SK-N-SH treated with all-trans-retinoic acid at 6 μM for 48 hours (cell line): Measurements from ENCODE around the gene TET3.

ENCODE experiments used
- ZC3H10 ChIP-seq: fragments of 250-450 bp; sonication (Bioruptor Pico); IDR thresholded peaks from 2 replicates; pipeline ENCODE4 v1.5.1; 2021; ENCODE audit warnings: mild to moderate bottlenecking, moderate library complexity
- ZNF70 ChIP-seq: fragments of 450-650 bp; formaldehyde crosslinking; IDR thresholded peaks from 2 replicates; pipeline ENCODE4 v1.5.0; 2020; ENCODE audit warnings: mild to moderate bottlenecking, moderate library complexity
- TF ChIP-seq, protein P1 (sequence below): fragments of 250-450 bp; sonication (Bioruptor Pico); IDR thresholded peaks from 2 replicates; pipeline ENCODE4 v1.5.1; 2020; ENCODE audit warnings: low read depth, mild to moderate bottlenecking, moderate library complexity
- TF ChIP-seq, protein P2 (sequence below): fragments of 250-450 bp; sonication (Bioruptor Pico); IDR thresholded peaks from 2 replicates; pipeline ENCODE4 v1.5.0; 2020; ENCODE audit warnings: mild to moderate bottlenecking, moderate library complexity

DNA sequence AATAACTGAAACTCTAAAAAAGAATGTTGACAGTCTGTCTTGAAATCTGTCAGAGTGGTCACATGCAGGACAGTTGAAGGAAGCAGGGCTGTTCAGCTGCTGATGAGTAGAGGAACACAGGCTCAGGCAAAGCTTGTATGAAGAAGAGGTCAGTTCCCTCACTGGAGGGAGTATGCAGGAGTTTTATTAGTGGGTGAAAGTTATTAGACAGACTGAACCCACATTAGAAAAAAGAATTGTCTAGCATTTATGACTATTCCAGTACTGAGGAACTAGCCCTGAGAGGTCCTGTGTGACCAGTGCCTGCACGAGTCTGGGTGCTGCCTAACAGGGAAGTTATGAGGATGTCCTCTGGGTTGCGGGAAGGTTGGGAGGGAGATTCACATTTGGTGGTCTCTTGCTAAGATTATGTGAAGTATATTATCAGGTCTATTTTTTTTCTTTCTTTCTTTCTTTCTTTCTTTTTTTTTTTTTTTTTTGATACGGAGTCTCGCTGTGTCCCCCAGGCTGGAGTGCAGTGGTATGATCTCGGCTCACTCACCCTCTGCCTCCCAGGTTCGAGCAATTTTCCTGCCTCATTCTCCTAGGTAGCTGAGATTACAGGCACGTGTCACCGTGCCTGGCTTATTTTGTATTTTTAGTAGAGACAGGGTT is 9.6 kb downstream of the TET3 start:
- TF ChIP-seq, protein P1, sequence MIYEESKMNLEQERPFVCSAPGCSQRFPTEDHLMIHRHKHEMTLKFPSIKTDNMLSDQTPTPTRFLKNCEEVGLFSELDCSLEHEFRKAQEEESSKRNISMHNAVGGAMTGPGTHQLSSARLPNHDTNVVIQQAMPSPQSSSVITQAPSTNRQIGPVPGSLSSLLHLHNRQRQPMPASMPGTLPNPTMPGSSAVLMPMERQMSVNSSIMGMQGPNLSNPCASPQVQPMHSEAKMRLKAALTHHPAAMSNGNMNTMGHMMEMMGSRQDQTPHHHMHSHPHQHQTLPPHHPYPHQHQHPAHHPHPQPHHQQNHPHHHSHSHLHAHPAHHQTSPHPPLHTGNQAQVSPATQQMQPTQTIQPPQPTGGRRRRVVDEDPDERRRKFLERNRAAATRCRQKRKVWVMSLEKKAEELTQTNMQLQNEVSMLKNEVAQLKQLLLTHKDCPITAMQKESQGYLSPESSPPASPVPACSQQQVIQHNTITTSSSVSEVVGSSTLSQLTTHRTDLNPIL (CRISPR knock-in tag), result no peak
- no peak for TF ChIP-seq ZNF70 (CRISPR knock-in tag)
- TF ChIP-seq, protein P2, sequence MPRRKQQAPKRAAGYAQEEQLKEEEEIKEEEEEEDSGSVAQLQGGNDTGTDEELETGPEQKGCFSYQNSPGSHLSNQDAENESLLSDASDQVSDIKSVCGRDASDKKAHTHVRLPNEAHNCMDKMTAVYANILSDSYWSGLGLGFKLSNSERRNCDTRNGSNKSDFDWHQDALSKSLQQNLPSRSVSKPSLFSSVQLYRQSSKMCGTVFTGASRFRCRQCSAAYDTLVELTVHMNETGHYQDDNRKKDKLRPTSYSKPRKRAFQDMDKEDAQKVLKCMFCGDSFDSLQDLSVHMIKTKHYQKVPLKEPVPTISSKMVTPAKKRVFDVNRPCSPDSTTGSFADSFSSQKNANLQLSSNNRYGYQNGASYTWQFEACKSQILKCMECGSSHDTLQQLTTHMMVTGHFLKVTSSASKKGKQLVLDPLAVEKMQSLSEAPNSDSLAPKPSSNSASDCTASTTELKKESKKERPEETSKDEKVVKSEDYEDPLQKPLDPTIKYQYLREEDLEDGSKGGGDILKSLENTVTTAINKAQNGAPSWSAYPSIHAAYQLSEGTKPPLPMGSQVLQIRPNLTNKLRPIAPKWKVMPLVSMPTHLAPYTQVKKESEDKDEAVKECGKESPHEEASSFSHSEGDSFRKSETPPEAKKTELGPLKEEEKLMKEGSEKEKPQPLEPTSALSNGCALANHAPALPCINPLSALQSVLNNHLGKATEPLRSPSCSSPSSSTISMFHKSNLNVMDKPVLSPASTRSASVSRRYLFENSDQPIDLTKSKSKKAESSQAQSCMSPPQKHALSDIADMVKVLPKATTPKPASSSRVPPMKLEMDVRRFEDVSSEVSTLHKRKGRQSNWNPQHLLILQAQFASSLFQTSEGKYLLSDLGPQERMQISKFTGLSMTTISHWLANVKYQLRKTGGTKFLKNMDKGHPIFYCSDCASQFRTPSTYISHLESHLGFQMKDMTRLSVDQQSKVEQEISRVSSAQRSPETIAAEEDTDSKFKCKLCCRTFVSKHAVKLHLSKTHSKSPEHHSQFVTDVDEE (CRISPR knock-in tag), result no peak
- TF ChIP-seq ZC3H10 (CRISPR knock-in tag), result no peak
